PC-3 (cell line): Measurements from ENCODE around the gene RANBP3.

Source experiments
- EZH2 ChIP-seq: fragments of 300-600 bp; sonication (generic); IDR thresholded peaks from one replicate; pipeline ENCODE4 v1.6.1; 2017; ENCODE audit warnings: antibody characterized with exemption, mild to moderate bottlenecking, low read length; ENCODE audit not compliant: unreplicated experiment
- EZH2phosphoT487 ChIP-seq: fragments of 300-600 bp; sonication (generic); IDR thresholded peaks from 2 replicates; pipeline ENCODE4 v1.6.1; 2018; ENCODE audit warnings: mild to moderate bottlenecking, antibody characterized with exemption, low read length, borderline replicate concordance
- TF ChIP-seq, protein P1 (sequence below): fragments of 300-600 bp; sonication (generic); conservative IDR thresholded peaks from 2 replicates; pipeline ENCODE4 v1.5.1; 2017; ENCODE audit warnings: antibody characterized with exemption, low read depth, mild to moderate bottlenecking, low read length

DNA sequence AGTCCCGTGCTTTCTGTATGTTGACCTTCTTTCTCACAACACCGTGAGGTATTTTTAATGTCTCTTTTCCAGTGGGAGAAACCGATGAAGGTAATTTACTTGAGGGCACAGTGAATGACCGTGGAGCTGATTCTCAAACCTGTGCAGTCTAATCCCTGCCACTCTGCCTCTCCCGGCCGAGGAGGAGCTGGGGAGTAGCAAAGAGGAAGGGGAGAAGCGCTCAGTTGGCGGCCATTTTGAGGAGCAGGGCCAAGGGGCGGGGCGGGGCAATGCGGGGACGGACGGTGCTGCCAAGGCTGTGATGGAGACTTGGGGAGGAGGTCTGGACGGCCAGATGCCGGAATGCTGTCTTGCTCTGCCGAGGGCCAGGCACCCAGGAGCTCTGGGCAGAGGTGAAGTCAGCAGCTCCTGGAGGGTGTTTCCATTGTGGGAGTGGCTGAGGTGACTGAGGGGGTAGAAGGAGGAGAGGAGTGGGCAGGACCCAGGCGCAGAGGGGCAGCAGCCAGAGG, 12.4 kb upstream of the RANBP3 start:
- TF ChIP-seq EZH2 = no peak
- TF ChIP-seq, protein P1, sequence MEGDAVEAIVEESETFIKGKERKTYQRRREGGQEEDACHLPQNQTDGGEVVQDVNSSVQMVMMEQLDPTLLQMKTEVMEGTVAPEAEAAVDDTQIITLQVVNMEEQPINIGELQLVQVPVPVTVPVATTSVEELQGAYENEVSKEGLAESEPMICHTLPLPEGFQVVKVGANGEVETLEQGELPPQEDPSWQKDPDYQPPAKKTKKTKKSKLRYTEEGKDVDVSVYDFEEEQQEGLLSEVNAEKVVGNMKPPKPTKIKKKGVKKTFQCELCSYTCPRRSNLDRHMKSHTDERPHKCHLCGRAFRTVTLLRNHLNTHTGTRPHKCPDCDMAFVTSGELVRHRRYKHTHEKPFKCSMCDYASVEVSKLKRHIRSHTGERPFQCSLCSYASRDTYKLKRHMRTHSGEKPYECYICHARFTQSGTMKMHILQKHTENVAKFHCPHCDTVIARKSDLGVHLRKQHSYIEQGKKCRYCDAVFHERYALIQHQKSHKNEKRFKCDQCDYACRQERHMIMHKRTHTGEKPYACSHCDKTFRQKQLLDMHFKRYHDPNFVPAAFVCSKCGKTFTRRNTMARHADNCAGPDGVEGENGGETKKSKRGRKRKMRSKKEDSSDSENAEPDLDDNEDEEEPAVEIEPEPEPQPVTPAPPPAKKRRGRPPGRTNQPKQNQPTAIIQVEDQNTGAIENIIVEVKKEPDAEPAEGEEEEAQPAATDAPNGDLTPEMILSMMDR = no peak
- no peak for TF ChIP-seq EZH2phosphoT487
